HL-60/S4 treated with retinoic acid at 250 ng/mL for 4 days and 3 days (cell line): ENCODE data around the gene MAMSTR.
"Not testable (repeated sequence)": the region's sequence is repeated elsewhere in the genome, so short reads cannot be mapped to it uniquely, and the experiment has no call there.

Source experiments
- in situ Hi-C: fragments of 300-500 bp; cut with MboI; formaldehyde crosslinking; loops from 2 replicates; pipeline ENCODE4 v1.7.0; 2022; ENCODE audit warnings: low sequenced_read_pairs

The MAMSTR gene

DNA sequence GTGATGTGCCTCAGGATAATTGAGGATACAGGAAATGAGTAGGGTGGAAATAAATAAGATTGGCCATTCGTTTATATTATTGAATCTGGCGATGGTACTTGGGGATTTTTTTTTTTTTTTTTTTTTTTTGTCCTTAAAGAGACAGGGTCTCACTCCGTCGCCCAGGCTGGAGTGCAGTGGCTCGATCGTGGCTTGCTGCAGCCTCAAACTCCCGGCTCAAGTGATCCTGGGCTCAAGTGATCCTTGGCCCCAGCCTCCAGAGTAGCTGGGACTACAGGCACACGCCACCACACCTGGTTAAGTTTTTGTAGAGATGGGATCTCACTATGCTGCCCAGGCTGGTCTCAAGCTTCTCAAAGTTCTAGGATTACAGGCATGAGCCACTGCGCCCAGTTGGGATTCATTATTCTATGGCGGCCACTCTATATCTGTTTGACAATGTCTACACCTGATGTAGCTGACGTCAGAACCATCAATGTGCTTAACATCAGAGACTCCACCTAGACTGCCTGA, 2.7 kb upstream of the MAMSTR start:
- in situ Hi-C loops = no loop called here

DNA sequence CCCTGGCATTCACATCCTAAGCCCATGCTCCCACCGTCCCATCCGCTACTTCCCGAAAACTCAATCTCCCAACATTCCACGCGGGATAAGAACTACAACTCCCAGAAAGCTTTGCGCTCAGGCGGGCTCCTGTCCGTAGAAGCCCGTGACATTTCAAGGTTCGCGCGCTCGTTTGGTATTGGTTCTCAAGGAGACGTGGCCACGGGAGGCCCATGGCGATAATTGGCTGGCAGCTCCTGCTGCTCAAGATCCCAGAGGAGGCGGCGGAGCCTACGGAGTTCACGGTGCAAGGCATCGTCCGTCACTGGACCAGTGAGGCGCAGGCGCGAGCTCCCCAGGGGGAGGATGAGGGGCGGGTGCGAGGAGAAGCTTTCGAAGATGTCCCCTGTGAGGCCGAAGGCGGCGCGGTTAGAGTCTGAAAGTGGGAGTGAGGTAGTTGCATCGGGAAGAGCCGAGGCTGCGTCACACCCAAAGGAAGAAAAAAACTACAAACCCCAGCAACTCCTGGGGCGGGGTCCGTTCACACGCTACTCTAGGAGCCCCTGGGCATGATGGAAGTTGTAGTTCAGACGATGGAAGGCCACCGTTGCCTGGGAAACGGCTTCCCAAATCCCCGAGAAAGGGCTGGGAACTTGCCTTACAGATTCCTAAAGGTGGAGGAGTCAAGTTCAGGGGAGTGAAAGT, 1.2 kb upstream of the MAMSTR start:
- in situ Hi-C loops = no loop called here

DNA sequence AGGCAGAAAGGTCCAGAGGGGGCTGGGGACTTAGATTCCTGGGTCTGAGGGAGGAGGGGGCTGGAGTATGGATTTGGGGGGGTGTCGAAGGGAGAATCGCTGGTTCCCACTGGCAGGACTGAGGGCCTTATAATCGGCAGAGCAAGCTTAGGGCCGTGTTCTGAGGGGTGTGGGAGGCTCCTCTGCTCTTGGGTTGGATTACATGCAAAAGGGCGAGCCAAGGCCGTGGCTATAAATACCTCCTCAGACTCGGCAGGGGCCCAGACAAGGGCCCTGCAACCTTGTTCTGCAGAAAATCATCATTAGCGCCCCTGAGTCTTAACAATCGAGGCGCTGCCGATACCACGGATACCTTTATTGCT, 707 bp upstream of the MAMSTR start:
- in situ Hi-C loops = no loop called here

DNA sequence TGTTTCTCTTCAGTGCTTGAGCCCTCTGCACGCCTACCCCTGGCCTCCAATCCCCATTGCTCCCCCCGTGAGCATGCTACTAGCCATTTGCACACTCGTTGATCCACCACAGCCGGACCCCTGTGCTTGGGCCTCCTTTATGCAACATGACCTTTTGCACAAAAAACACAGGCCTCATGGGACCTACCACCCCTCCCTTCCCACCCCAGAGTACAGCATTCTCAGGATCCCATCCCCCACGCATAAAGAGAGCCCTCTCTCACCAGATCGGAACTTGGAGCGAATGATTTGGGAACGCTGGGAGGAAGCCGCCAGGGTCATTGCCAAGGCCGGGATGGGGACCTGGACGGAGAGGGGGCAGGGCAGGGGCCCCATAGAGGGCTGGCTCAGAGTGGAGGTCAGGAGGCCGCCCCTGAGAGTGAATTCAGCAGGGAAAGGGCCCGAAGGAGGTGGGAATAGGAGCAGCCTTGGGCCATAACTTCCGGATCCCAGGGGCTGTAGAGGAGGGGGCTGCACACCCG, 754 bp downstream of the MAMSTR start:
- in situ Hi-C loops = no loop called here

DNA sequence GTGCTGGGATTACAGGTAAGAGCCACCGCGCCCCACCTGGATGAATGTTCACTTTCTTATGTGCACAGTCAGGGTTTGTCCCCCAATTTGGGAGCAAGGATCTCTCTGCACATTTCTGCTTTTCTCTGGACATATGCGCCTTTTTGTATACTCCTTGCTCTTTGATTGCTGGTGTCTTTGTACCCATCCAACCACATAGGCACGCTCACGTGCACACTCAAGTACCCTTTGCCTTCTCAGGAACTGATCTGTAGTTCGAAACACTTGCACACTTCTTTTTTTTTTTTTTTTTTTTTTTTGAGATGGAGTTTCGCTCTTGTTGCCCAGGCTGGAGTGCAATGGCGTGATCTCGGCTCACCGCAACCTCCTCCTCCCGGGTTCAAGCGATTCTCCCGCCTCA, 1.4 kb downstream of the MAMSTR start:
- in situ Hi-C loops = not testable (repeated sequence)

DNA sequence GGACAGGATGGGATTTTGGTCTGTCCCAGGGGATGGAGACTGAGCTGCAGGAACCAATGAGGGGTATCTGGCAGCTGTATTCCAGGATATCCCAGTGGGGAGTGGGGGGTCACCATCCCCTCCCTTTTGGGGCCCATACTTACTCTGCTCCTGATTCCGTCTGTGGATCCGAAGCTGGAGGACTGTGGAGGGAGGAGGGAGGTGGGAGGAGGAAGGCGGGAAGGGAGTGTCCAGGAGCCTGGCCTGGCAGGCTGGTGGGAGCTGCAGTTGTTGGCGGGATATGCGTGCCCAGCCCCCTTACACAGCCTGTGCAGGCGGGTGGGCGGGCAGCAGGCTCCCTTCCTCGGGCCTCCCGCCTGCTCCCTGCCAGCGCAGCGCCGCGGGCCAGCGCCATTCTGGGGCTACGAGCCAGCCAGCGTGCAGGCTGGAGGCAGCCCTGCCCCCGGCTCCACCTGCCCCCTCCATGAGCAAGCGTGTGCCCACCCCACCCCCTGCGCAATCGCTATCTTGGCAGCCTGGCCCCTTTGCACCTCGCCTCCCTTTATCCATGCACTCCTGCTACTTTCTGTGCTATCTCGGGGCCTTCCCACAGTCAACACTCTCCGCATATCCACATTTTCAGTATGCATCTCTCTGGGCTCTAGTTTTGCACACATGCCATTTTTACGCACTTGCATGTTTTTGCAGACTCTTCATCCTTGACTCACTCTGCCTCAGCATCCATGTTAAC, 2.8 kb downstream of the MAMSTR start:
- in situ Hi-C loops = no loop called here

DNA sequence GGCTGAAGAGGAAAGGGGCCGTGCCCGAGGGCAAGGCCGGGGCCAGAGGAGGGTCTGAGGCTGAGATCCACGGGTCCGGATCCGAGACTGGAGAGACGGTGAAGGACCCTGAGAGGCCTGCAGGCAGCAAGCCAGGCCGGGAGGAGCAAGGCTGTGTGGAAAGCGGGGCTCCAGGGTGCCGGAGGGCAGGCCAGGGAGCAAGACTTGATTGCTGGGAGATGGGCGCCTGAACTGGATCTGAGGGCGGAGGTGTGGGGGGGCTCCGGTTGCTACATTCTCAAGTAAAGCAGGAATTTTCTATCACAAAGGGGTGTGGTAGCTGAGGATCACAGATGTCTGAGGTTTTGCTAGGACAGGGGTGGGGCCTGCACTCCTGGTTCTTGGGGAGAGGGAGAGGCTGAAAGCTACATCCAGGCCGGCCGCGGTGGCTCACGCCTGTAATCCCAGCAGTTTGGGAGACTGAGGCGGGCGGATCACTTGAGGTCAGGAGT, 3.8 kb downstream of the MAMSTR start:
- in situ Hi-C loops = no loop called here

DNA sequence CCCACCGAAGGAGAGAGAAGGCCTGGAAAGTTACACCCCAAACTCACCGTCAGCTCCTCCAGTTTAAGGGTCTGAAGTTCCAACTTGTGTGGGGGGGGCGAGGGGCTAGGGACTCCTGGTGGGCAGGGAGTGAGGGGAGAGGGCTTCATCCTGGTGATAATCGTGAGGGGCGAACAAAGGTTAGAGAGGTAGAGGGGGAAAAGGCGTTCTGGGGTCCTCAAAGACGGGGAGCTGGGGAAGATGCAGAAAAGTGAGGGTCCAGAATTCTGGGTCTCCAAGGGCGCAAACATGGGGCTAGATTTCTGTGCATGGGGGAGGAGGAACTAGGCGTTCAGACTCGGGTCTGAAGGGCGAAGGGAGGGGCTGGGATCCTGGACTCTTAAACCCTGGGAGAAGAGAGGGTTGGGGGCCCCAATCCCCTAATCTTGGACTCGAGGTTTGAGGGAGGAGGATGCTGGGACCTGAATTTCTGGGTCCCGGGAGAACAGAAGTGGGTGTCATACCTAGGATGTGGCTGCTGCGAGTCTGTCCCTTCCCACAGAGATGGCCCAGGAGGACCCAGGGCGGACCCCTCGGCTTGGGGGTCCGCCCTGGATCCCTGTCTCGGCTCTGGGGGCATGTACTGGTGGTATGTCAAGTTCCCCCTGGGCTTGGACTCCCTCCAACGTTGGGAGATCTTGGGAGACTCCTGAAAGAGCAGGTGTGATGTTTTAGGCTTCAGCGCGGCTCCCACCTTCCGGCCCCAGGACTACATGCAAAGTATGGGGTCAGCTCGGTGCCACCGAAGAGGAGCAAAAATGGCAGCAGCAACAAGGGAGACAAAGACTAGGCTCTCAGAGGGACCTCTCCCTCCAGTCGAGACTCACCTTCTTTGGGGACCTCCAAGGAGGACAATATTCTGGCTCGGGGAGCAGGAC, 4.5 kb downstream of the MAMSTR start:
- in situ Hi-C loops = no loop called here

DNA sequence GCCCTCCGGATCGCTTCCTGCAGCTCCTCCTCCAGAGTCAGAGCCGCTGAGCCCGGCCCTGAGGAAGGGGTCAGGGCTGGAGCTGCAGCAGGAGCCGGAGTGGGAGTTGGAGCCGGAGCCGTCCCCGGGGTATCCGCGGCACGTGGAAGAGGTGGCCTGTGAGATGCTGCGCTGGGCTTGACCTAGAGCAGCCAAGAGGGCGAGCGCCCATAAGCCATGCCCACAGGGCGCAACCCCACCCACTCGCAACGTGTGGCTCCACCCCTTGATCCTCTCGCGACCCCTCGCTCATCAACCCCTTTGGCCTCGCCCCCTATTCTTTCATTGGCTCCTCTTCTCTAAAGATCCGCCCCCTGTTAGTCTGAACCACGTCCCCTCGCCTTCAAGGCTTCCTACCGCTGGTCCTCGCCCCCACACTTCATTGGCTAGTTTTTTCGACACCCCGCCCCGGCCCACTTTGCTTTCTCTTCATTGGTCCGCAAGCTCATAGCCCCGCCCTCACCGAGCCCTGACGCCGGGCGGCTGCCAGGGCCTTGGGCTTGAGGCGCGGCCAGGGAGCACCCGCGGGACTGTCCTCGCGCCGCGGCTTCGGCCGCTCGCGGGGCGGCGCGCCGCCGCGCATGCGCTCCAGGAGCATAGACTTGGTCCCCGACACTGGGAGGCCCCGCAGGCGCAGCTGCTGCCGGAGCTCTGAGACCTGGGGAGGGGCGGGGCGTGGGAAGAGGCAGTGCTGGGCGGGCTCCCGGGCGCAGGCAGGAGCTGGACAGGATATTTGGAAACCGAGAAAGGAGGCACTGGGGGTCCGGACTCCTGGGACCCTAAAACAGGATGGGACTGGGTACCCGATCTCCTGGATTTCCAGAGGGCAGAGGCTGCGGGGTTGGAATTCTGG, 5.4 kb downstream of the MAMSTR start:
- in situ Hi-C loops = no loop called here

DNA sequence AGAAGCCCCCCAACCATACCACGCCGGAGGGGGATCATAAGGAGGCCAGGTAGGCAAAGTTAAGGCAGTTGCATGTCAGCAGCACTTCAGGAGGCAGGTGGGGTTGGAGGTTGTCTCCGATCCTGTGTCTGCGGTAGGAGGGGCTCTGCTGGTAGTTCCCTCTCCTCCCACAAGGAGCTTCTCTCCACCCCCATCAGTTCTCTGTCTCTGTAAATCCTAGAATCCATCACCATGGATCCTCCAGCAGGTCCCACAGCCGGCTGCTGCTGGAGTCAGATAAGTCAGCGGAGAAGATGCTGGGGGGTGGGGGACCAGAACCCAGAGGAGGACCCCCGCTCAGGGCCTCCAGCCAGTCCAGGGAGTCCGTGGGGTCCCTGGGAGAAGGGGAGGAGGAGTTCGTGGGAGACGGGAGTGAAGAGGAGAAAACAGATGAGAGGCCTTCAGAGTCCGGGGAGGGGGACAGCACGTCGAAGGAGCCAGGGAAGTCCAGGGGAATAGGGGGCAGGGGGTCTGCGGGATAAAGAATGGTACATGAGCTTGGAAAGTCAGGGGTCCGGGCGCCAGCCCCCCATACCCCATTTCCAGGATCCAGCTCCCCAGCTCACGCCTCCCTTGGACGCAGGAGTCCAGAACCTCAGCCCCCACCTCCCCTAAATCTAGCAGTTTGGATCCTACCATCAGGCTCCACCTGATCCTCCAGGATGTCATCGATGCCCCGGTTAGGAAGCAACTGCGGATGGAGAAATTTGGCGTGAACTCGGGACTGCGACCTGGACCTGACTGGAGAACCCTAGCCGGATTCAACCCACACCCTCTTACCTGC, 6.3 kb downstream of the MAMSTR start:
- in situ Hi-C loops = no loop called here

DNA sequence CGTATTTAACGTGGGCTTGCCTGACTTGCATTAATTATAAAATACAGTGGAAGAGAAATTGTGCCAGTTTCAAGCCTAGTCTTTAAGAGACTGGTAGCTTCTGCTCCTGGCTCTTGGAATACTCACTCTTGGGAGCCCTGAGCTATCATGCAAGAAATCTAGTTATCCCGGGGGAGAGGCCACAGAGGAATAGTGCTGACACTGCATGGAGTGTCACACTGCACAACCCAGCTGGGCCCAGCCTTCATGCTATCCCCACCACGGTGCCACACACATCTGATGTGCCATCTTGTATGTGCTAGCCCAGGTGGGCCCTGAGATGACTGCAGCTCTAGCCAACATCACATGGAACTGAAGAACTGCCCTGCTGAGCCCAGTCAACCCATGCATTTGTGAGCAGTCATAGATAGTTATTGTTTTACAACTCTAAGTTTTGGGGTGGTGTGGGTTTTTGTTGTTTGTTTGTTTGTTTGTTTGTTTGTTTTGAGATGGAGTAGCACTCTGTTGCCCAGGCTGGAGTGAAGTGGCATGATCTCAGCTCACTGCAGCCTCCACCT, 8.3 kb downstream of the MAMSTR start:
- in situ Hi-C loops = no loop called here

DNA sequence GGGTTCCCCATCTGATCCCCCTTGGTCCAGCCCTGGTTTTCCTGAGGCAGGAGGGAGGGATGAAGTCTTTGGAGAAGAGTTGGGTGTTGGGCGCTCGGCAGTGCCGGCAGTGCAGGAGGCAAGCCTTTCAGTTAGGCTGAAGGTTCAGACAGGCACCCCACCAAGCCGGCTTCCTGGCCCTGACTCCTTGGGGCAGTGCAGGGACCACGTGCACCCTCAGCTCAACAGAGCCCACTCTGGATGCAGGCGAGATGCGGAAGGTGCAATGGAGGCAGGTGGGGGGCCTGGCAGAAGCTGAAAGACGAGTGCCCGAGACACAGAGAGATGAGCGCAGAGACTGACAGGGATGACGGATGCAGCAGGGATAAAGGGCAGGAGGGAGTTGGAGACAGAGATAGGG, 11.1 kb downstream of the MAMSTR start:
- in situ Hi-C loops = no loop called here

DNA sequence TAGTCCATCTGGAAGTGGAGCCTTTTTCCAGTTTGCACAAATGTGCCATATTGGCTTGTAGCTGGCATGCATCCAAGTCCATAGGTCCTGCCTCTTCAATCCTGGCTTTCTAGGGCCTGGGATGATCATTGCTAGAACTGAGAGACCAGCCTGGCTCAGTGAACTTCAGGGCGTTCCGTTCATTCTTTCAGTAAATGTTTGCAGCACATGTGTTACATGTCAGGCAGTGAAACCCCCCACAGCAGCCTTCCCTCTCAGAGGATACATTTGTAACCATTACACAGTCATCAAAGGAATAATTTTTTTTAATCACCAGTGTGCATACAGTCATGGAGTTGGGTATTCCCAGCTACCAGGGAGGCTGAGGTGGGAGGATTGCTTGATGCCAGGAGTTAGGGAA, 14.1 kb downstream of the MAMSTR start:
- in situ Hi-C loops = no loop called here

DNA sequence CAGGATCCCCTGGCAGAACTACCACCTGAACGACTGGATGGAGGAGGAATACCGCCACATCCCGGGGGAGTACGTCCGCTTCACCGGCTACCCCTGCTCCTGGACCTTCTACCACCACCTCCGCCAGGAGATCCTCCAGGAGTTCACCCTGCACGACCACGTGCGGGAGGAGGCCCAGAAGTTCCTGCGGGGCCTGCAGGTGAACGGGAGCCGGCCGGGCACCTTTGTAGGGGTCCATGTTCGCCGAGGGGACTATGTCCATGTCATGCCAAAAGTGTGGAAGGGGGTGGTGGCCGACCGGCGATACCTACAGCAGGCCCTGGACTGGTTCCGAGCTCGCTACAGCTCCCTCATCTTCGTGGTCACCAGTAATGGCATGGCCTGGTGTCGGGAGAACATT, 16.2 kb downstream of the MAMSTR start:
- in situ Hi-C loops = no loop called here

DNA sequence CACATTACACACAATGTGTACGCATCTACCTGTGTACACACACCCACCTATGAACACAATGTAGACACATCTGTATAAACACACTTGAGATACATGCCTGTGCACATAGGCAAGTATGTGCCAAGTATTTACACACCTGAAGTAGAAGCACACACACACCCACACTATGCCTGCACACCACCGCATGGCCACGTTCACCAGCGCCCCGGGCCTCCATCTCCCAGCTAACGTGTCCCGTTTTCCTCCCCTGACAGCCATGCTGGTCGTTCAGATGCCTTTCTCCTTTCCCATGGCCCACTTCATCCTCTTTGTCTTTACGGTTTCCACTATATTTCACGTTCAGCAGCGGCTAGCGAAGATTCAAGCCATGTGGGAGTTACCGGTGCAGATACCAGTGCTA, 16.8 kb downstream of the MAMSTR start:
- in situ Hi-C loops = no loop called here

DNA sequence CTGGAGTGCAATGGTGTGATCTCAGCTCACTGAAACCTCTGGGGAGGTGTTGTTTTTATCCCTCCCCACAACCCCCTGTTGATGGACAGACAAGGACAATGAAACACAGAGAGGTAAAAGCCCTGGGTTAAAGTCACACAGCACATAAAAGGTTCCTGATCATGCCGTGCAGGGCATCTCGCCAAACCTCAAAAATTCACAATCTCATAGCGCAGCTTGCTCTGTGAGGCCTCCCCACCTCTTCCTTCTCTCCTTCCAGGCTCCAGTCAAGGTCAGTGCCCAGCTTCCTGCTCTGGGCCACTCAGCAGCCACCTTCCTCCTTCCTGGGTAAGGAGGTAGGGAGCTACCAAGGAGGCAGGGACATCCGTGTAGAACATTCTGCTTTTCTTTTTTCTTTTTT, 21.5 kb downstream of the MAMSTR start:
- in situ Hi-C loops = no loop called here

DNA sequence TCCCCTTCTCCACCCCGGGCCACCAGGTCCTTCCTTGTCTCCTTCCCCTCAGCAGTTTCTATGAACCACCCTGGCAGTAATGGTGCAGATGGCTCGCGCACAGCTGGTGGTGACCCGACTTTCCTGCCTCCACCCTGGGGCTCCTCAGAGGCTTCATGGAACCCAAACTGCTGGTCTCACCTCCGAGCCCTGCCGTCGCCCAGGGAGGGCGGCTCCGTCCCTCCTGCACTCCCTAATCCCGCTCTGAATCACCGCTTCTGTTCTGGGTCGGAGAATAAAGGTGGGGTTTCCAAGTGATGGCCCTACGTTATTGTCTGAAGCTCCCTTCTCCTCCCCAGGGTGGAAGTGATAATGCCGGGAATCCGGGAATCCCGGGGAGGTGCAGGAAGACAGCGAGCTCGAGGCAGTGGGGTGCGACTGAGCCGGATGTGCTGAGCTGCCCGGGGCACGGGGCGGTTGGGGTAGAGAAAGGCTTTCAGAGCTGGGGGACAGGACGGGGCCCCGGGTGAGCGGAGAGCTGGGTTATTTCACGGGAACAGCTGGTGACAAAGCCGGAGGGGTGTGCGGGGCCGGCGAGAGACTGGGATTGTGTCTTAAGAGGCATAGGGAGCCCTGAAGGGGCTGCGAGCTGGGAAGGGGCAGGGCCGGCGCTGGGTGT, 23.0 kb downstream of the MAMSTR start:
- in situ Hi-C loops = no loop called here

DNA sequence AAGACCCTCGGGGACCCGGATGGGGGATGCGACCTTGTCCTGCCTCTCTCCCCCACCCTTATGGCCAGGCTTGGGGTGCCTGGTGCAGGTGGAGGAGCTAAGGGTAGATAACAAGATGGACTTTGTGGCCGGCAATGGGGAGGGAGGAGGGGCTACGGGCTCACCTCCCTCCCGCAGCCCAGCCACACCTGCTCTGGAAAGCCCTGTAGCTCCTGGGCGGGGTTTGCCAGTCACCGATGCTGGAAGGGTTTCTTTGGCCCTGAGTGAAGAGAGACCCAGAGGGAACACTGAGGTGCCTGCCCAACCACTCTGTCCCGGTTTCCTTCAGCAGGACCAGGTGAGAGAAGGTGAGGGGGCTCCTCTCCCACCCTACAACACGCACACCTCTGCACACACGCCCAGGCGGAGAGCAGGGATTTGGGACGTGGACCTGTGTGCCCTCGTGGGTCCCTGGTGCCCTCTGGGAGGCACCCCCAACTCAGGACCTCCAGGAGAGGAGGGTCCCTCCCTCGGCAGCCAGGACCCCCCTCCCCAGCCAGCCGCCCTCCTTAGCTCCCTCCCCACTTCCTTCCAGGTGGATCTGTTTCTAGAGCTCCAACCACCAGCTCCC, 23.7 kb downstream of the MAMSTR start, which contains the start of gene FUT2:
TSS of gene FUT2 (plus strand) at position 229 of the 610 bp plus-strand sequence. CDS start 6,986 bp downstream, outside the sequence.
- in situ Hi-C loops = no loop called here
